ENCODE measurements around the gene WNT3A.

- TF ChIP-seq CTCF (conservative IDR thresholded peaks at IDR 0.05 in 1 of 2, IDR thresholded peaks at IDR 0.05 in 1 of 2; ENCODE audit: extremely low read depth in 1 of 2, insufficient read depth in 1 of 2, low read depth in 1 of 2, low read length in 2 of 2) (no peak), EZH2 (IDR thresholded peaks at IDR 0.05; ENCODE audit: borderline replicate concordance, low read length) (no peak)
Observed at GRCh38 chr1:228064296-228064695, 57.5 kb downstream of the WNT3A start.
